IPS-11a (cell line): Measurements from ENCODE around the gene TRAPPC3L.

ENCODE experiments used
- H3K4me3 ChIP-seq: one replicate; pipeline ENCODE4 v1.5.1; 2013; ENCODE audit warnings: low read depth, low read length, control low read depth

The TRAPPC3L gene

DNA sequence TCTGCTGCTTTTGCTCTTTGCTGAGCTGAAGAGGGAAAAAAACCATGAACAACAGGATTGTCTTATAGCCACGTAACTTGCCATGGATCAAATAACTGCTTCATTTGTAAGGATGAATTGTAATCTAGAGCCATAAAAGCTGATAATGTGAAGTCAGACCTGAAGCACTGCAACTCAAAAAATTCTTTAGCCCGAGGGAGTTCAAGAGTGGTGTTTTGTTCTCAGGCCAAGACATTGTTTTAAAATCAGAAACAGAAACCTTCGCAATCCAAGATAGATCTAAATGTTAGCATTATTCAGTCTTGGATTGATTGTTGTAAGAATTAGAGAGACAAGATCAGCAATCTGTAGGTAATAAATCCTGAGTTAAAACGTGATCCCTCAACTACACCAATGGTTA, at the start of gene TRAPPC3L:
Gene TRAPPC3L, minus strand, starts transcription at position 34 of the 400 bp plus-strand sequence. CDS start 170 bp downstream, outside the sequence.
- H3K4me3 ChIP-seq, result no peak within 1 kb of the TSS

DNA sequence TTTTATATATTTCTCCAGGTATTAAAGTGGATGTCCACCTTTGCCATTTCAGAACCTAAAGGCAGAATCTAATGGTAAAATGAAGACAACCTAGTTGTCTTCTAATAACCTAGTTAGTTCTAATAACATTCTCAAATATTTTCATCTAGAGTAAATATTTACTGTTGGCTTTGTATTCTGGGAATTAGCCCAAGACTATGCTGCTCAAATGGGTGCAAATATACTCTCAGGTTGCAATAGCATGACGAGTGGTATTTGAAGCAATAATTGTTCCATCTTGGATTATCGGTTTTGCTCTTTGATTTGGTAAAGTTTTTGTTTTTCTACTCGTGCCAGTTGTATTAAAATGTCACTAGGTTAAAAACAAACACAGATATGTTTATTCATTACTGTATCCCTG, 49.8 kb upstream of the TRAPPC3L start:
- no peak overlapping the region for H3K4me3 ChIP-seq

GRCh38 chr6:116586738-116587137, 41.3 kb upstream of the TRAPPC3L start:
- H3K4me3 ChIP-seq, result no peak overlapping the region

- H3K4me3 ChIP-seq, result no peak overlapping the region
Observed at GRCh38 chr6:116586276-116586675, 40.8 kb upstream of the TRAPPC3L start.

- no peak overlapping the region for H3K4me3 ChIP-seq
Observed at GRCh38 chr6:116580198-116580597, 34.7 kb upstream of the TRAPPC3L start.

GRCh38 chr6:116579143-116579542, 33.7 kb upstream of the TRAPPC3L start:
- H3K4me3 ChIP-seq, result no peak overlapping the region

DNA sequence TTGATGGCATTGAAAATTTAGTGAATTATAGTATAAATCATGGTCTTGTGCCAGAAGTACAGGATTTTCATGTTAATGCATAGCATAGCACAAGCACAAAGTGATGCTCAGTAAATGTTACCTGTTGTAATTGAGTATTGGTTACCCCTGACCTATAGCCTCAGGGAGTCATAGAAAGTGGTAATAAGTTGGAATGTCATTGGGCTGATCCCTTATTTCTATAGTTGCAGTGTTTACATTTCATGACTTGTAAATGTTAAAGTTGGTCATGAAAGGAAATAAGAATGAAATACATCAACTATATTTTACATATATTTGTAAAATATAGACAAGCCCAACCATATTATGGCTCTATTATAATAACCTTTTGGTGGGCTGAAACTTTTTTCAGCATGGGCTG, 32.9 kb upstream of the TRAPPC3L start:
- no peak overlapping the region for H3K4me3 ChIP-seq

GRCh38 chr6:116577486-116577885, 32.0 kb upstream of the TRAPPC3L start:
- no peak overlapping the region for H3K4me3 ChIP-seq

DNA sequence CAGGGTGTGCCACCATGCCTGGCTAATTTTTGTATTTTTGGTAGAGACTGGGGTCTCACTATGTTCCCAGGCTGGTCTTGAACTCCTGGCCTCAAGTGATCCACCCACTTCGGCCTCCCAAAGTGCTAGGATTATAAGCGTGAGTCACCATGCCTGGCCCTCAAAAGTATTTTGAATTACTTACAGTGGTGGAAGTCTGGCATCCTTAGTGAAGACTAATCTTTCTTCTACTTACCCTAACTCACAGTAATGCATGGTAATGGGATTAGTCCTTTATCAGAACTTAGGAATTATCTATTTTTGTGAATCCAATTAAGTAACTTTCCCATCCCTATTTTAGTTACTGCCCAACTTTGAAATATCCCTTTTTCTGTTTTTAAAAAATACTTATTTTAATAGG, 29.7 kb upstream of the TRAPPC3L start:
- H3K4me3 ChIP-seq, result no peak overlapping the region

- H3K4me3 ChIP-seq, result peak overlapping the region; percentile 96
Observed at GRCh38 chr6:116572162-116572561, 26.7 kb upstream of the TRAPPC3L start.

- H3K4me3 ChIP-seq, result peak overlapping the region; percentile 96
Observed at GRCh38 chr6:116571683-116572000, 26.2 kb upstream of the TRAPPC3L start.

- peak within 1 kb of the TSS; percentile 96 for H3K4me3 ChIP-seq
Observed at GRCh38 chr6:116570856-116571682, 25.6 kb upstream of the TRAPPC3L start, which contains the start of gene RWDD1. Gene RWDD1, plus strand, starts transcription at chr6:116571504. Its CDS starts 79 bp downstream, at chr6:116571583.

DNA sequence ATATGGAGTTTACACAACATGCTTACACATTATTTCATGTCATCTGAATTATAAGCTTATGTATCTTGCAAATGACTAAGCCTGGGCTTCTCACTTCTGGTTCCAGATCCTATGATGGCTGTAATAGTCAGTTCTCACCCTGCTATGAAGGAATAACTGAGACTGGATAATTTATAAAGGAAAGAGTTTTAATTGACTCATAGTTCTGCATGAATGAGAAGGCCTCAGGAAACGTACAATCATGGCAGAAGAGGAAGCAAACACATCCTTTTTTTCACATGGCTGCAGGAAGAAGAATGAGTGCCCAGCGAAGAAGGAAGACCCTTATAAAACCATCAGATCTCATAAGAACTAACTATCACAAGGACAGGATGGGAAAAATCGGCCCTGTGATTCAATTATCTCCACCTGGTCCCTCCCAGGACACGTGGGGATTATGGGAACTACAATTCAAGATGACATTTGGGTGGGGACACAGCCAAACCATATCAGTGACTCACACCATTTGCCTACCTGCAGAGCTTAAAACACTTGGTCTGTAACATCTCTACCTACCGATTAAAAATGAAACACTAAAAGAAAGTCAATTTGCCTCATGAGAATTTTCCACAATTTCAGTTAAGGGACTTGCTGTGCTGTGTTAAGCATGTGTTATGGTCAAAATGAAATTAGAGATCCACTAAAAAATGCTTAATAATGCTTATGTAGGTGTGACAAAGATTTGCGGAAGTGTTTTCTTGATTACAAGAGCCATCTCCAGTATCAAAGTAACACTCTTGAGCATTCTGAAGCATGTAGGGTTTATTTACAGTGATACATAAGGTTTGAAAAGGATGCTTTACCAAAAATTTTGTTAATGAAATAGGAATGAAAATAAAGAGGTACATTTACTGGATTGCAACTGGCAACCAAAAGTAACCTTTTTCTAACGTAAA, 23.6 kb upstream of the TRAPPC3L start:
- no peak overlapping the region for H3K4me3 ChIP-seq

DNA sequence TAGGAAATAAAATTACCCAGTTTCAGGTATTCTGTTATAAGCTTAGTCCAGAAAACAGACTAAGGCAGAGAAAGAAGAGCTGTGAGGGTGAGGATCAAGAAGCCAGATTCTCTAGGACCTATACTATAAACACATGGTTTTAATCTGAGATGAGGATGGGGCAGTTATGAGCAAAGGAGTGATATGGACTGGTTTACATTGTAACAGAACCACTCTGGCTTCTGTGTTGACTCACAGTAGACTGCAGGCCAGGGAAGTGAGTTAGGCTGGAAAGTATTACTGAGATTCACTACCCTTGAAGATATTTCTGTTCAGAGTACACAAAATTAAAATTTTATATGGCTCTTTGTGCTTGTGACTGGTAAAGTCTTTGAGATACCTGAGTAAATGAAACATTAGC, 22.6 kb upstream of the TRAPPC3L start:
- no peak overlapping the region for H3K4me3 ChIP-seq

GRCh38 chr6:116564921-116565872, 19.7 kb upstream of the TRAPPC3L start:
- no peak overlapping the region for H3K4me3 ChIP-seq

DNA sequence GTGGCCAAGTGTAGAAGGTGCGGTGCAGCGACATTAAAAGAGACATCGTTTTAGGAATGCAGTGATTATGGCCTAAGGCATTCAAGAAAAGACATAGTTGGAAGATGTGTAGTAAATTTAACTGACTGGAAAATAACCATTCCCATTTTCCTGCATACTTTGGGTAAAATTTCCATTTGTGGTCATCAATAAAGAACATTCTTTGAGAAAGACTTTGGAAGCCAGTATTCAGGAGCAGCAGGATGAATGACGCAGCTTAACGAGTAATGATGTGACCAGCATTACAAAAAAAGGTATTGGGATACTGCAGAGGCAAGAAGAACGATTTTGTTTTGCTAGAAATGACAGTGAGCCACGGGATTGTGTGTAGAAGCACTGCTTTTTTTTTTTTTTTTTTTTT, 18.8 kb upstream of the TRAPPC3L start:
- H3K4me3 ChIP-seq, result no peak overlapping the region

DNA sequence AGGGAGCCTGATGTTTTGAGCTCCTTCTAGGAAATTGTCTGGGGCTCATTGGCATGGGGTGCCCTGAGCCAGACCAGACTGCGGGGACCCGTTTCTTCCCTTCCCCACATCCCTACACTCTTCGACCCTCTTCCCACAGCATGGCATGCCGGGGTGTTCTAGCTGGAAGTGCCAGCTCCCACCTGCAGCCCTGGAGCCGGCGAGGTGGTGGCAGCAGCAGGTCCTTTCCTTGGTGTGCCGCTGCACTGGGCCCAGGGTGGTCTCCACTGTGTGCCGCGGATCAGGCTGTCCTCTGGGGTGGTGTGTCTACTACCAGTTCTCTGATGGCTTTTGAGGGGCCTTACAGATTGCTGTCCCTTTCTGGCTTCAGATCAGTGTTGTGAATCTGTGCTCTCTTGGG, 18.3 kb upstream of the TRAPPC3L start:
- no peak overlapping the region for H3K4me3 ChIP-seq

- no peak overlapping the region for H3K4me3 ChIP-seq
Observed at GRCh38 chr6:116562614-116563013, 17.1 kb upstream of the TRAPPC3L start.

GRCh38 chr6:116562019-116562403, 16.5 kb upstream of the TRAPPC3L start:
- H3K4me3 ChIP-seq, result no peak overlapping the region

DNA sequence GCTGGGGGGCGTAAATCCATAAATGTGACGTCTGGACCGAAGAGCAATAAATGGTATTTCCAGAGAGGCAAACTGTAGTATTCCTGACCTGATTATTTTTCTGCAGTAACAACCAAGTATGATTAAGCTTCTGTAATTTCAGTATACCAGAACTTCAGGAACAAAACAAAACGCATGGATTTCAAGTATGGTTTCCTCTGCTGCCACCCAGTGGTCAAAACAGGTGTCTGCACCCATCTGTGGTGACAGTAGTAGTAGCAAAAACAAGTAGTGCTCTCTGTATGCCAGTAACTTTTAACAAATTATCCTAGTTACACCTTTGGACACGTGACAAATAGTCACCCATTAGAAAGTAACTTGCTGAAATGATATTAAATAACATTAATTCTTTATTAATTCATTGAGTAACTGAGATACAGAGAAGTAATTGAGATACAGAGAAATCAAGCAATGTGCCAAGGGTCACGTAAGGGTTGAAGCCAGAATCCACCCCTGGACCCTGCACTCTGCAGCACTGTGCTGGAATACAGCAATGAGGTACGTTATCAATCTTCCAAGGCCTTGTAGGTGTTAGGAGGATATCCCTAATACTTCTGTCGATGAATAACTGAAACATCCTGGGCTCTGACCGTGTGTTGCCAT, 16.0 kb upstream of the TRAPPC3L start:
- no peak overlapping the region for H3K4me3 ChIP-seq
